ENCODE measurements around the gene TMA7B. TPM values are rescaled to one million over a fixed set of nuclear protein-coding genes. Genes with fewer than 3 reads are reported as not detected.

TMA7B gene
- total and polyA plus RNA-seq, 12 donors: not detected

DNA sequence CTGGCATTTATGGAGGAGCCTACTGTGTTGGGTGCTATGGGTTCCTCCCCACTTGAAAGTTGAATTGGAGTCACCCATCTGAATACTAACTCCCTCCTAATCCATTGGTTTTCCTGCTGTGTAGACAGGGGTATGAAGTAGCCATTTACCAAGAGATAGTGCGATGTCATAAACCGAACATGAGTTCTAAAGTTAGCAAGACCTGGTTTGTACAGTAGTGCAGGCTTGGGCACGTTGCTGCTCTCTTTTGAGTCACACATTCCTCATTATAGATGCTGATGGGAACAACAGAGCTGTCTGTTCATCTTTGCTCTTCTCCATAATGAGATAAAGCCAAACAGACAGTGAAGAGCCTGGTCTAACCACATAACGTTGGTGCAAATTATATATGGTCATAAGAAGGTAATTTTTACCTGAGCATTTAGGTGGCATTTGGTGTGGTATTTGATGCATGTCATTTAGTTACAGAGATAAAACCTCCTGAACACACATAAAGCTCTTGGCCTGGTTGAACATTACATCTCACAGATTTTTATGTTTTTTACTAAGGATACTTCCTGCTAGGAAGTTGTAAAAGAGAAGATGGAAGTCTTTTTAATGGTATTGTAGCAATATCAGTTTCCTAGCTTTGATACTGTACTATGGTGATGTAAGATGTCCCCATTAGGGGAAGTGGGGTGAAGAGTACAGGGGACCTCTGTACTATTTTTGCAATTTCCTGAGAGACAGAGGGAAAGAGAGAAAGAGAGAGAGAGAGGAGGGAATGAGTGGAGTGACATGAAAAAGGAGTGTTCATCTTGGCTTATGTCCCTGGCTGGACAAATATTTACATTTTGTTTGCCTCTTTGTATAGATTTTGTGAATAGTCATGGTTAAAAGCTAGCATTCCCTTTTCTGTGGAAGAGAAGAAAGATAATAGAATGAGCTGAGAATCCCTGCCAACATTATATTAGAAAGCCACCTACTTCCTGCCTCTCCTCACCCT is 31.4 kb upstream of the TMA7B start:
- Histone ChIP-seq H3K27ac (no peak overlapping the region), H3K4me3 (no peak overlapping the region), H3K4me1 (peaks cover 0 to 32% (median 0%) of the 10 kb centered on the region in 9 donors), H3K27me3 (peaks cover 0 to 87% (median 60%) of the 10 kb centered on the region in 7 donors), H3K36me3 (no peaks in the 10 kb centered on the region), H3K9me3 (no peaks in the 10 kb centered on the region)
- intact Hi-C loops (cut with DNase I): no loop called here
- 72 to 75% methylated on average over 4 of the region's 4 CpGs for WGBS, 2 donors
- no peak for ATAC-seq
- TF ChIP-seq, protein P1, sequence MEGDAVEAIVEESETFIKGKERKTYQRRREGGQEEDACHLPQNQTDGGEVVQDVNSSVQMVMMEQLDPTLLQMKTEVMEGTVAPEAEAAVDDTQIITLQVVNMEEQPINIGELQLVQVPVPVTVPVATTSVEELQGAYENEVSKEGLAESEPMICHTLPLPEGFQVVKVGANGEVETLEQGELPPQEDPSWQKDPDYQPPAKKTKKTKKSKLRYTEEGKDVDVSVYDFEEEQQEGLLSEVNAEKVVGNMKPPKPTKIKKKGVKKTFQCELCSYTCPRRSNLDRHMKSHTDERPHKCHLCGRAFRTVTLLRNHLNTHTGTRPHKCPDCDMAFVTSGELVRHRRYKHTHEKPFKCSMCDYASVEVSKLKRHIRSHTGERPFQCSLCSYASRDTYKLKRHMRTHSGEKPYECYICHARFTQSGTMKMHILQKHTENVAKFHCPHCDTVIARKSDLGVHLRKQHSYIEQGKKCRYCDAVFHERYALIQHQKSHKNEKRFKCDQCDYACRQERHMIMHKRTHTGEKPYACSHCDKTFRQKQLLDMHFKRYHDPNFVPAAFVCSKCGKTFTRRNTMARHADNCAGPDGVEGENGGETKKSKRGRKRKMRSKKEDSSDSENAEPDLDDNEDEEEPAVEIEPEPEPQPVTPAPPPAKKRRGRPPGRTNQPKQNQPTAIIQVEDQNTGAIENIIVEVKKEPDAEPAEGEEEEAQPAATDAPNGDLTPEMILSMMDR (IDR thresholded peaks at IDR 0.05): no peak
- no peak for DNase-seq

DNA sequence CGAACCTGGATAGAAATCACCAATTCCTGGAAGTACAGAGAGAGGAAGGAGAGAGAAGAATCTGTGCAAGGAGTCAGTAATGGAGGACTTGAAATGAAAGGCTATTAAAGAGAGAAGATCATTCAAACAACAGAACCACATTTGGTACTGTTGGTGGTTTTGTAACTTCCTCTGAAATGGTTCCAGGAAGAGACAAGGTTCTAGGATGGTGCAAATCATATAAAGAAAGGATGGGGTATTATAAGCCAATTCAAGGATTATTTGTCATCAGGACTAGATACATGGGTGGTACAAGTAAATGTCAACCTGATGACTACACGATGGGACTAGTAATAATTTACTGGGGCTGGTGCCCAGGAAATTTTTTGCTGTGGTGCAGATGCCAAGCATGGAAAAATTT is 28.9 kb upstream of the TMA7B start:
- DNase-seq (no peak), ATAC-seq (no peak)
- Histone ChIP-seq H3K4me1 (peaks cover 0 to 31% (median 0%) of the 10 kb centered on the region in 9 donors), H3K9me3 (no peaks in the 10 kb centered on the region), H3K27ac (no peak overlapping the region), H3K4me3 (no peak overlapping the region), H3K27me3 (peaks cover 0 to 81% (median 51%) of the 10 kb centered on the region in 7 donors), H3K36me3 (no peaks in the 10 kb centered on the region)
- WGBS, 2 donors: 67 to 76% methylated on average over 2 of the region's 2 CpGs
- TF ChIP-seq, protein P1 (IDR thresholded peaks at IDR 0.05): no peak
- intact Hi-C loops (cut with DNase I): loop anchor here in 2 of 10 donors (5.0 to 10.0 kb wide), 2 partner anchors 94 to 379 kb away; no protein-coding TSS in a partner anchor

DNA sequence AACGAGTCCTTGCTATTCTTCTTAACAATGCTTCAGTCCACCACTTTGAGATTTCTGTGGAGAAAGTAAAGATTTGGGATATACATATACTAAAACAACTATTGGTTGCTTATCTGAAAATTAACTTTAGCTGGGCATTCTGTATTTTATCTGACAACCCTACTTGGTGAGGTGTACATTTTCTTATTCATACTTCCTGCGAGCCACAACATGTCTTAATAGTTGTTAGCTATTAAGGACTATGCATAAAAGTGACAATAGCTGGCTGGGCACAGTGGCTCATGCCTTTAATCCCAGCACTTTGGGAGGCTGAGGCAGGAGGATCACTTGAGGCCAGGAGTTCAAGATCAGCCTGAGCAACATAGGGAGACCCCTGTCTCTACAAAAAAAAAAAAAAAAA is 28.0 kb upstream of the TMA7B start:
- ATAC-seq (no peak), DNase-seq (no peak)
- TF ChIP-seq, protein P1 (IDR thresholded peaks at IDR 0.05): no peak
- intact Hi-C loops (cut with DNase I): loop anchor here in 3 of 10 donors (2.0 to 10.0 kb wide), 3 partner anchors 93 to 380 kb away; no protein-coding TSS in a partner anchor
- Histone ChIP-seq H3K9me3 (no peaks in the 10 kb centered on the region), H3K4me3 (no peak overlapping the region), H3K27ac (no peak overlapping the region), H3K27me3 (peaks cover 0 to 79% (median 44%) of the 10 kb centered on the region in 7 donors), H3K4me1 (peaks cover 0 to 32% (median 0%) of the 10 kb centered on the region in 9 donors), H3K36me3 (no peaks in the 10 kb centered on the region)
- WGBS, 2 donors: 68 to 75% methylated on average over 2 of the region's 2 CpGs

DNA sequence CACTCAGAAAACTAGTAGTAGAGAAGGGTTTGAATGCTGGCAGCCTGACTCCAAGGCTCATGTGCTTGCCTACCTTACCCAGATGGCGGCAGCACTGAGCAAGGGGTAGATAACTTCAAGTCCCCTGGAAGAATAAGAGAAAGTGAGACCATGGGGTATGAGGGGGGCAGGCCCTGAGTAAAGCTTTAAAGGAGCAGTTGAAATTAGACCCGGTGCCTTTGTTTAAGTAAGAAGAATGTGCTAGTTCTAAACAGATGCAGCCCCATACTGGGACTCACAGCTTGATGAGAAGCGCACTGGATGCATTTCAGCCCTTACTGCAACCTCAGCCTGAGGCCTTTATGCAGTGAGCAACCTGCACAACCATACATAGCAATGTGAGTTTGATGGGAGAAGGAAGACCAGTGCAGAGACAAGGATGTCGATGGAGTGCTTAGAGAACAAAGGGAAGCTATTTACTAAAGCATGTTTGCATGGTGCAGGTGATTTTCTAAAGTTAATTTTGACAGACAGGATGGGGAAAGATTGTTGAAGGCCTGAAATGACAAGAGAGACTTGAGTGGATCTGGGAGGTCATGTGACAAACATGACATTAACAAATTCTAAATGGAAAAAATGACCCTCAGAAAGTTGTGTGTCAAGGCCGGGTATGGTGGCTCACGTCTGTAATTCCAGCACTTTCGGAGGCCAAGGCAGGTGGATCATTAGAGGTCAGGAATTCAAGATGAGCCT is 27.1 kb upstream of the TMA7B start:
- peaks cover 0 to 32% (median 0%) of the 10 kb centered on the region in 9 donors for H3K4me1 ChIP-seq
- 66 to 72% methylated on average over 7 of the region's 7 CpGs for WGBS, 2 donors
- TF ChIP-seq, protein P1 (IDR thresholded peaks at IDR 0.05): peak in 7 of 9 donors; percentile 47 to 69 (median 55)
- ATAC-seq (no peak), DNase-seq (no peak)
- no peak overlapping the region for H3K27ac ChIP-seq
- H3K36me3 ChIP-seq: no peaks in the 10 kb centered on the region
- H3K4me3 ChIP-seq: no peak overlapping the region
- H3K9me3 ChIP-seq: no peaks in the 10 kb centered on the region
- intact Hi-C loops (cut with DNase I): loop anchor here in 3 of 10 donors (2.0 to 10.0 kb wide), 3 partner anchors 92 to 381 kb away; no protein-coding TSS in a partner anchor
- H3K27me3 ChIP-seq: peaks cover 0 to 77% (median 46%) of the 10 kb centered on the region in 7 donors

Measured in heart right ventricle (tissue), 16 donors.